Activated T-helper 1 cell treated with anti-CD3 and anti-CD28 coated beads, Interleukin-12 subunit alpha, Interleukin-12 subunit beta, Interleukin-2, Interleukin-4 antibody, amounts not matched to agents 30 ng/mL and 10 ng/mL and 1 ng/mL, durations not matched to agents 14 hours and 24 hours and 36 hours (primary cell): ENCODE measurements around the gene MICAL3. TPM values are rescaled to one million over a fixed set of nuclear protein-coding genes. Genes with fewer than 3 reads are reported as not detected.

Source experiments
- DNase-seq: peaks from one replicate; pipeline ENCODE4 v3.0.0; 2021; ENCODE audit warnings: low spot score
- H3K27ac Mint-ChIP-seq: one replicate; pipeline ENCODE4 v1.8.0; 2021; ENCODE audit warnings: mild to moderate bottlenecking, mixed read lengths
- H3K27me3 Mint-ChIP-seq: one replicate; pipeline ENCODE4 v1.8.0; 2022; ENCODE audit warnings: mild to moderate bottlenecking, moderate library complexity, mixed read lengths; ENCODE audit not compliant: insufficient read depth
- H3K36me3 Mint-ChIP-seq: one replicate; pipeline ENCODE4 v1.8.0; 2021; ENCODE audit warnings: low read depth, mixed read lengths
- H3K4me1 Mint-ChIP-seq: one replicate; pipeline ENCODE4 v1.8.0; 2021; ENCODE audit warnings: low read depth, mixed read lengths
- H3K4me3 Mint-ChIP-seq: one replicate; pipeline ENCODE4 v1.8.0; 2021; ENCODE audit warnings: mild to moderate bottlenecking, moderate library complexity, mixed read lengths
- H3K9me3 Mint-ChIP-seq: one replicate; pipeline ENCODE4 v1.8.0; 2021; ENCODE audit warnings: mixed read lengths
- intact Hi-C: fragments of 100-400 bp; cut with micrococcal nuclease; formaldehyde crosslinking; loops from one replicate; pipeline ENCODE4 v1.15.1; 2024
- total RNA-seq: library from RNA; stranded (reverse); gene quantifications from 2 replicates; pipeline ENCODE4 v1.2.3, GENCODE V29; 2022

MICAL3 gene
- total RNA-seq, 1 donor from 2014 or later = 50.6 TPM

DNA sequence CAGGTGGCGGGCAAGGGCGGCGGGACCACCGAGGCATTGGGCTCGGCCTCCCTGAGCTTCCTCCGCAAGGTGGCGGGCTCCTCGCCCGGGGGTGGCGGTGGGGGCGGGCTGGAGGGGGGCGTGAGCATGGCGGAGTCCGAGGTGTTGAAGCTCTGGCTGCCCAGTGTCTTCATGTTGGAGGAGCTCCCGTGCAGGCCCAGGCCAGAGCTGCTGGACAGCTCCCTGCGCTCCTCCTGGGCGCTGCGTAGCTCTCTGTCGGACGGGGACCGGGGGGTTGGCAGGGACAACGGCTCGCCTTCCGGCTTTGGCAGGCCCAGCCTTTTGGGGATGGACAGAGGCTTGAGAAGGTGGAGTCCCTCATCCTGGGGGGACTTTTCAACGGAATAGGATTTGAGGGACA, 206.2 kb downstream of the MICAL3 start:
- H3K27ac Mint-ChIP-seq = no peak overlapping the region
- H3K27me3 Mint-ChIP-seq = no peaks in the 10 kb centered on the region
- no peak overlapping the region for H3K4me3 Mint-ChIP-seq
- intact Hi-C loops = no loop called here
- DNase-seq = no peak
- no peaks in the 10 kb centered on the region for H3K4me1 Mint-ChIP-seq
- H3K36me3 Mint-ChIP-seq = peaks cover 5% of the 10 kb centered on the region
- H3K9me3 Mint-ChIP-seq = no peaks in the 10 kb centered on the region

DNA sequence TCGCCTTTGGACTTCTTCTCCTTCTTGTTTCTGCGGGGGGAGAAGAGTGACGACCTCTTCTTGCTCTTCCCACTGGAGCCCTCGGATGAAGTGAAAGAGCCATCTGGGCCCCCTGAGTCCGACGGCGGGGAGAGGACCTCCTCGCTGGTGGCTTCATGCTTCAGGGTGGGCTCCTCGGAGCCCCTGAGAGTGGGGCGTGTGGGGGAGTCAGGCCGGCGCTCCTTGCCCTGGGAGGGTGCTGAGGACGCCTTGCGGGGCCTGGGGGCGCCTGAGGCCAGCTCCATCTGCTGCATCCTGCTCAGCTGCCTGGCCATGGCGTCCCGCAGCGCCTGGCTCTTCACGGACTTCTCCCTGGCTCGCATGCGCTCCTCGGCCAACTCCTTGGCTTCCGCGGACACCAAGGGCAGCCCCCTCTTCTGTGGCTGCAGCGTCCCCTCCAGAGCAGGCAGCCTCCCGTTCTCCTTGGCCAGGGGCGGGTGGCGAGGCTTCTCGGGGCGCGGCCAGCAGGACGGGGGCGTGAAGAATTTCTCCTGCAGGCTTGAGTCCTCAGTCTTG, 206.8 kb downstream of the MICAL3 start:
- Mint-ChIP-seq H3K9me3 (no peaks in the 10 kb centered on the region), H3K4me1 (no peaks in the 10 kb centered on the region), H3K4me3 (no peak overlapping the region), H3K27me3 (no peaks in the 10 kb centered on the region), H3K36me3 (peaks cover 5% of the 10 kb centered on the region), H3K27ac (no peak overlapping the region)
- intact Hi-C loops = no loop called here
- no peak for DNase-seq

DNA sequence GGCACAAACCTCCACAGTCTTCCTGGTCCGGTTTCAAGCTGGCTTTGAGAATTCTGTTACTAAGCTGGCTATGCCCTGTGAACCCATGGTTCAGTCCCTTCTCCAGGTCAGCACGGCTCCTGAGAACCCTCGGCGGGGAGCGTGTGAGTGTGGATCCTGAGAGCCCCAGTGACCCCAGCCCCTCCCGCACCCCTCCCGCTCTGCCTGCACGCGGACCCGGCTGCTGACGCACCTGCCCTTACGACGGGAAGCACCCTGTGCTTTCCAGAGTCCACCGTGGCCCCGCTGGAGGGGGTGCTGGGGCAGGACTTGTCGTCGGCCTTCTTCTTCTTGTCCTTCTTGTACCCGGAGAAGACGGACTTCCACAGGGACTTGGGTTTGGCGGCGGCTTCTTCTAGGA, 207.3 kb downstream of the MICAL3 start:
- peaks cover 5% of the 10 kb centered on the region for H3K36me3 Mint-ChIP-seq
- no peaks in the 10 kb centered on the region for H3K9me3 Mint-ChIP-seq
- no peak for DNase-seq
- H3K4me1 Mint-ChIP-seq = no peaks in the 10 kb centered on the region
- intact Hi-C loops = no loop called here
- H3K27me3 Mint-ChIP-seq = no peaks in the 10 kb centered on the region
- H3K4me3 Mint-ChIP-seq = no peak overlapping the region
- H3K27ac Mint-ChIP-seq = no peak overlapping the region

DNA sequence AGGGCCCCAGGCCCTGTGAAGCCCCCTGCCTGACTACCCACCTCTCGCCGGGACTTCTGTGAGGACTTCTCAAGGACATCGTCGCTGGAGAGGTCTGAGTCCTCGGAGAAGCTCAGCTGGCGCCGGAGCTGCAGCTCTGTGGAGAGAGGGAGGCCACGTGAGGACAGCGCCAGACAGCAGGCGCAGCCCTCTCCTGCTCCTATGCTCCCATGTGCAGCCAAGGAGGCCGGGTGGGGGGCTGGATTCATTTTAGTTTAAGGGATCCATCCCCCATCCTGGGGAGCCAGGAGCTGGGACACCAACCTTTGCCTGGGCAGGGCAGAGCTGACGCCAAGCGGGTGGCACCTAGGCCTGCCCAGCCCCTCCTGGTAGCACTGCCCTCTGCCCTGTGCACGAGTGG, 207.7 kb downstream of the MICAL3 start:
- H3K9me3 Mint-ChIP-seq = no peaks in the 10 kb centered on the region
- no peak overlapping the region for H3K27ac Mint-ChIP-seq
- no peaks in the 10 kb centered on the region for H3K4me1 Mint-ChIP-seq
- peaks cover 5% of the 10 kb centered on the region for H3K36me3 Mint-ChIP-seq
- intact Hi-C loops = no loop called here
- no peak overlapping the region for H3K4me3 Mint-ChIP-seq
- no peaks in the 10 kb centered on the region for H3K27me3 Mint-ChIP-seq
- DNase-seq = no peak

DNA sequence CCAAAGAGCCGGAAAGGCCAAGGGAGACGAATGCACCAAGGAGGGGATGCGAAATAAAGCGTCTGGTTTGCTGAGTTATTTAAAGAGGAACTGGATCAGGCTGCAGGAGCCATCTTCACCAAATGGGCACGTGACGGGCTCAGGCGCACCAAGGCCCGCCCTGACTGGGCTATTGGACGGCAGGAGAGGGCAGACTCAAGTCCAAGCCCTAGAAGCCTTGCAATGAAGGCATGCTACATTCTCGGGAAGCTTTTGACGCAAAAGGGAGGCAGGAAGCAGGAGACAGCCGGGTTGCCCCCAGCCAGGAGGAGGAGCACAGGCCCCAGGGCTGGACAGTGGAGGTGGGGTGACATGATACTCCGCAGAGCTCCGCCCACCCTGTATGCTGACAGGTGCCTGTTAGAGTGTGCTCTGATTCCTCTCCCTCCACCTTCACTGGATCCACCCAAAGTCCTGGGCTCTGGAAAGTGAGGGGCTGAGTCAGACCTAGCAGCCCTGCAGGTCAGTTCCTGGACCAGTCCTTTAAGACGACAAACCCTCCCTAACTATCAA, 208.6 kb downstream of the MICAL3 start:
- Mint-ChIP-seq H3K4me1 (no peaks in the 10 kb centered on the region), H3K4me3 (no peak overlapping the region), H3K27me3 (no peaks in the 10 kb centered on the region), H3K27ac (no peak overlapping the region), H3K36me3 (peaks cover 5% of the 10 kb centered on the region), H3K9me3 (no peaks in the 10 kb centered on the region)
- DNase-seq = no peak
- intact Hi-C loops = no loop called here

DNA sequence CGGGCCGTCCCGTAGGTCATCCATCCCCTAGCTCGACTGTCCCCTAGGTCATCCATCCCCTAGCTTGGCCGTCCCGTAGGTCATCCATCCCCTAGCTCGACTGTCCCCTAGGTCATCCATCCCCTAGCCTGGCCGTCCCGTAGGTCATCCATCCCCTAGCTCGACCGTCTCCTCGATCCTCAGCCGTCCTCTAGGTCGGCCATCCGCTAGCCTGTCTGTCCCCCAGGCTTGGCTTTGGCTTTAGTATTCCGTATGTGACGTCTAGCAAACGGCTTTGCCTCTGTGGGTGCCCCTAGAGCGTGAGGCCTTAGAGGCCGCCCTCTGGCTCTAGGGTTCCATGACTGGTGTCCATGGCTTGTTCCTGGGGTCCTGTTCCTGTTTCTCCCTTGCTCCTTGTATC, 209.5 kb downstream of the MICAL3 start:
- DNase-seq = no peak
- Mint-ChIP-seq H3K4me3 (no peak overlapping the region), H3K27me3 (no peaks in the 10 kb centered on the region), H3K4me1 (no peaks in the 10 kb centered on the region), H3K36me3 (peaks cover 5% of the 10 kb centered on the region), H3K27ac (no peak overlapping the region), H3K9me3 (no peaks in the 10 kb centered on the region)
- intact Hi-C loops = no loop called here

DNA sequence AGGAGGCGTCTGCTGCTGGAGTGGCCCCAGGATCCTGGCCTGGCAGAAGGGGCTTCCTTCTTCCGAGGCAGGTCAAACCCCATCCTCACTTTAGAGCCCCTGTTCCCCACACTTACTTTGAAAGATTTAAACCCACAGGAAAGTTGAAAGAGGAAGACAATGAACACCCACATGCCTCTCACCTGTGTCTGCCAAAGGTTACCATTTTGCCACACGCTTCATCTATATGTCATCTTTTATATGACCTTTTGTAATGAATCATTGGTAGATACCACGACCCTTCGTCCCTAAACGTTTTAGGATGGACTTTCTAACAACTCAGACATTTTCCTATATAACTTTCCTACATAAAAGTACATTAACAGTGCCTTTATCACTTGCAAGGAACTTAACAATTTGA, 210.3 kb downstream of the MICAL3 start:
- no peaks in the 10 kb centered on the region for H3K27me3 Mint-ChIP-seq
- H3K4me3 Mint-ChIP-seq = no peak overlapping the region
- DNase-seq = no peak
- no peaks in the 10 kb centered on the region for H3K9me3 Mint-ChIP-seq
- intact Hi-C loops = no loop called here
- peaks cover 2% of the 10 kb centered on the region for H3K36me3 Mint-ChIP-seq
- H3K27ac Mint-ChIP-seq = no peak overlapping the region
- no peaks in the 10 kb centered on the region for H3K4me1 Mint-ChIP-seq

DNA sequence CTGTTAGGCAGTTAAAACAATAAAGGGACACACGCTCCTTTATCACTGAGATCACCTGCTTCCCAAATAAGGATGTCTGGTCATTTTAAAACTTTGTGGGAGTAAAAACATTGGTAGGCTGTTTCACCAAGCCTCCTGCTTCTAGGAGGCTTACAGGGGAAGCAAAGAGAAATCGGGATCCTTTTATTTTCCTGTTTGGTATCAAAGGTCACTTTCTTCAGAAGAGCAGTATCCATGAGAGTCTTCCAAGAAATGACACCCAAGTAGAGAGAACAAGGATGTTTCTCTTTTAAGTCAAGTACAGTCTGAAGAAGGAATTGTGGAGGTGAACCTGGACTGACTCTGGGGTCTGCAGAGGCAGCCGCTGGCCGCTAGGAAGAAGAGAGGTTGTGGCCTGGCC, 213.2 kb downstream of the MICAL3 start:
- Mint-ChIP-seq H3K4me1 (no peaks in the 10 kb centered on the region), H3K27ac (no peak overlapping the region), H3K9me3 (no peaks in the 10 kb centered on the region), H3K36me3 (peaks cover 5% of the 10 kb centered on the region), H3K27me3 (no peaks in the 10 kb centered on the region), H3K4me3 (no peak overlapping the region)
- DNase-seq = no peak
- intact Hi-C loops = no loop called here

DNA sequence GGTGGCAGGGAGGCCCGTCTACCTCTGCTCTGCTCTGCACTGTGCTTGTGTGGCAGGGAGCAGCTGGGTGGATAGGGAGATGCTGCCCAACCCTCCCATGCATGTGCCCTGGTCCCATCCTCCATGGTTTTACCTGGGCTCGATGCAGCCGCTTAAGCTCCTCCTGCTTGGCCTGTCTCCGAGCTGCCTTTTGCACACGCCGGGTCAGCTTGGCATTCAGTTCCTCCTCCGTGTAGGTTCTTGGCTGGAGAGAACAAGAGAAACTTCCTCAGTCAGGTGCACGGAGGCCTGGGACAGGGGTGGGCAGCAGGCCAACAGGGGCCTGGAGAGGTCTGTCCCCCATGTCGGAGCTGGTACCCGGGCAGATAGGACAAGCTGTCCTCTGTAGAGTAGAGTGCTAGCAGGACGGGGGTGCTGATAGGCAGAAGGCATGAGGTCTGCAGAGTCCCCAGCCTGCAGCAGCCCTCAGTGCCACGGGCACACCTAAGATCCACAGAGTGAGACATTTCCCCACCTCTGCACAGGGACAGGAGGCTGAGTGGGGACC, 213.7 kb downstream of the MICAL3 start:
- Mint-ChIP-seq H3K36me3 (peaks cover 4% of the 10 kb centered on the region), H3K27me3 (no peaks in the 10 kb centered on the region), H3K27ac (no peak overlapping the region), H3K4me1 (no peaks in the 10 kb centered on the region), H3K4me3 (no peak overlapping the region), H3K9me3 (no peaks in the 10 kb centered on the region)
- DNase-seq = no peak
- intact Hi-C loops = no loop called here

DNA sequence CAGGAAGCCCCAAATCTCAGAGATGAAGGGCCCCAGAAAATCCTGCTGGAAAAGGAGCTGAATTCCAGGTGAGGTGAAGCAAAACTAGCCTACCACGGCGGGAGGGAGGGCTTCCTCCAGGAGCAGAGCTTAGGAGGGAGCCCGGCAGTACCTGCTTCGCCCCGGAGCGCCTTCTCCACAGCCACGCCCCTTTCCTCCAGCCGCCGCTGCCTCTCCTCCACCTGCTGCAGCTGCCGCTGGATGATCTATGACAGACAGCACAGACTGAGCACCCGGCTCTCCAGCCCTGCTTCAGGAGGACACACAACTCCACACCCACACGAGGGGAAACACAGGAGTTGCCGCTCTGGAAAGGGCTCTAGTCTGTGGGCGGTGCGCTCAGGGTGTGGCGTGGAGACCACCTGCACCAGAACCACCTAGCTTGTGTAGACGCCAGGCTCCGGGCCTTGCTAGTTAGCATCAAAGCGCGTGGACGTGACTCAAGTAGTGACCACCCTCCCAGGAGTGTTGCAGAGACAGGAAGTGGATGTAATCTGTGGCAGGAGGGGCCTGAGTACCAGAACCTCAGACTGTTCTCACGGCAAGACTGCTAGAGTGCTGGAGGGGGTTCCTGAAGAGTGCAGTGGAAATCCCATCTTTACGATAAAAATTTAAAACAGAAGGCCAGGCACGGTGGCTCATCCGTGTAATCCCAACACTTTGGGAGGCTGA, 215.5 kb downstream of the MICAL3 start:
- intact Hi-C loops = no loop called here

DNA sequence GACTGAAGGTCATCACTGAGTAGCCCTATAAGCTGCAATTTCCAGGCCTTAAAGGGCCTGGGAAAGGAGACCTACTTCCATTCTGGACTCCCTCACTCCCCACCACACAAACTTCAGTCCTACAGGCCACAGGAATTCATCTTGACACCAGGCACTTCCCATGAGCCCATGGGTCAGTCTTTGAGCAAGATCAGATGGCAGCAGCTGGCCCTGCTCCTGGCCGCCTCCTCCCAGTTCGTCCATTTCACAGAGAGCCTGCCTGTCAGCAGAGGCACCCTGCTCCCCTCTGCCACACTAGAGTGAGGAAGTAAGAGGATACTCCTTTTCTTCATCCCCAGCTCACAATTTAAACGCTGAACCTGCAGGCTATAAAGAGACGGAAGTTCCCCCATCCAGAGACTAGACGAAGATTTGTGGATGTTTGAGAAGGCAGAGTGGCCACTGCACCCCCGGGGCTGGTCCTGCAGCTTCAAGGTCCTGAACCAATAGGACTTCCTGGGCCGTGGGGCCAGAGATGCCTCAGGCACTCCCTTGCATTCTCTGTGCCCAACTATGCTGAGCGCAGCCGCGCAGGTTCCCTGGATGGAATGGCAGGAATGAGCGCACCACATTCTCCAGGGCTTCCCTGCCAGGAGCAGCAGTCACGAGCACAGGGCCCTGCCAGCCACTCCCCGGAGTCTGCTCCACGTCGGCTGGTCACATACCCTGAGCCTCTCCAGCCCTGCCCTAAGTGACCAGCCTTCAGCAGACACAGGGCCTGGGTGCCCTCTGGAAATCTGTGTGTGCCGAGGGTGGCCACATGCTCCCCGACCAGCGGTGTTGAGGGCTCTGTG, 216.6 kb downstream of the MICAL3 start:
- Mint-ChIP-seq H3K27me3 (no peaks in the 10 kb centered on the region), H3K9me3 (no peaks in the 10 kb centered on the region), H3K36me3 (peaks cover 3% of the 10 kb centered on the region), H3K27ac (no peak overlapping the region), H3K4me1 (no peaks in the 10 kb centered on the region), H3K4me3 (no peak overlapping the region)
- no peak for DNase-seq
- intact Hi-C loops = no loop called here

More for the DNA sequence above, 215.5 kb downstream of the MICAL3 start:
- Mint-ChIP-seq H3K36me3 (peaks cover 3% of the 10 kb centered on the region), H3K4me3 (no peak overlapping the region), H3K9me3 (no peaks in the 10 kb centered on the region), H3K27me3 (no peaks in the 10 kb centered on the region), H3K27ac (no peak overlapping the region), H3K4me1 (no peaks in the 10 kb centered on the region)
- no peak for DNase-seq

DNA sequence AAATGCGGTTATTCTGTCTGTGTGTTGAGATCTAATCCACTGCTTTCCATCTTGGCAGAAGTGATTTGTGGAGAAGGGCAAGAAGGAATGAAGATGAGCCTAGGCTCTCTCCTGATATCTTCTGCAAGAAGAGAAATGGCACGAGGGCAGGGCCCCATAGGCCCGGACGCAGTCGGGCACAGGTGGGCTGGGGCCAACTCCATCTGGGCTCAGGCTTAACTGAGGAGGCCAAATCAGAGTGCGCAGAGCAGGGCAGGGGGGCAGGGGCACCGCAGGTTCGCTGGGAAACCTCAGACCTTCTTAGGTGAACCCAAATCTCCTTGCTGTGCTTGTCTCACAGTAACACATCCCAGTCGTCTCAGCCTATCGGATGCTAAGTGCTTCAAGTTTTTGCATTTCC, 217.3 kb downstream of the MICAL3 start:
- H3K9me3 Mint-ChIP-seq = no peaks in the 10 kb centered on the region
- no peaks in the 10 kb centered on the region for H3K4me1 Mint-ChIP-seq
- H3K4me3 Mint-ChIP-seq = no peak overlapping the region
- DNase-seq = no peak
- intact Hi-C loops = no loop called here
- H3K27ac Mint-ChIP-seq = no peak overlapping the region
- H3K27me3 Mint-ChIP-seq = no peaks in the 10 kb centered on the region
- H3K36me3 Mint-ChIP-seq = peaks cover 3% of the 10 kb centered on the region

DNA sequence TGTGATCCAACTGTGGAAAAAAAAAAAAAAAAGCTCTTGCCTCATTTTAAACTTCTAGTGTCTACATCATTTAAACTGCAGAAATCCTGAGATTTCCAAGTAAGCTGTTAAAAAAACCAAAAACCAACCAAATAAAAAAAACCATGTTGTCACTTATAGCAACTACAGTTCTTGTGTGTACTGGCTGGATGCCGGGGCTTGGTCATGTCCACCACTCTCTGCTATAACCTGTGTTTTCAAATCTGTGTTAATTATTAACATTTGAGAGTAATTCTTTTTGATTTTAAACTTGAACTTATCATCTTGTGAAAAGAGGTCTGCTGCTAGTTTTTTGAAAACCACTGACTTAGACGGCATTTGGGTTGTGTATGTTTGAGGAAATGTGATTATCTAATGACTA, 217.9 kb downstream of the MICAL3 start:
- DNase-seq = no peak
- intact Hi-C loops = no loop called here
- H3K36me3 Mint-ChIP-seq = peaks cover 3% of the 10 kb centered on the region
- no peak overlapping the region for H3K27ac Mint-ChIP-seq
- no peaks in the 10 kb centered on the region for H3K4me1 Mint-ChIP-seq
- H3K27me3 Mint-ChIP-seq = no peaks in the 10 kb centered on the region
- H3K9me3 Mint-ChIP-seq = no peaks in the 10 kb centered on the region
- H3K4me3 Mint-ChIP-seq = no peak overlapping the region
